ENCODE results near the gene PTPRC.
"Not testable (repeated sequence)": the region's sequence is repeated elsewhere in the genome, so short reads cannot be mapped to it uniquely, and the experiment has no call there.

Gene PTPRC, protein sequence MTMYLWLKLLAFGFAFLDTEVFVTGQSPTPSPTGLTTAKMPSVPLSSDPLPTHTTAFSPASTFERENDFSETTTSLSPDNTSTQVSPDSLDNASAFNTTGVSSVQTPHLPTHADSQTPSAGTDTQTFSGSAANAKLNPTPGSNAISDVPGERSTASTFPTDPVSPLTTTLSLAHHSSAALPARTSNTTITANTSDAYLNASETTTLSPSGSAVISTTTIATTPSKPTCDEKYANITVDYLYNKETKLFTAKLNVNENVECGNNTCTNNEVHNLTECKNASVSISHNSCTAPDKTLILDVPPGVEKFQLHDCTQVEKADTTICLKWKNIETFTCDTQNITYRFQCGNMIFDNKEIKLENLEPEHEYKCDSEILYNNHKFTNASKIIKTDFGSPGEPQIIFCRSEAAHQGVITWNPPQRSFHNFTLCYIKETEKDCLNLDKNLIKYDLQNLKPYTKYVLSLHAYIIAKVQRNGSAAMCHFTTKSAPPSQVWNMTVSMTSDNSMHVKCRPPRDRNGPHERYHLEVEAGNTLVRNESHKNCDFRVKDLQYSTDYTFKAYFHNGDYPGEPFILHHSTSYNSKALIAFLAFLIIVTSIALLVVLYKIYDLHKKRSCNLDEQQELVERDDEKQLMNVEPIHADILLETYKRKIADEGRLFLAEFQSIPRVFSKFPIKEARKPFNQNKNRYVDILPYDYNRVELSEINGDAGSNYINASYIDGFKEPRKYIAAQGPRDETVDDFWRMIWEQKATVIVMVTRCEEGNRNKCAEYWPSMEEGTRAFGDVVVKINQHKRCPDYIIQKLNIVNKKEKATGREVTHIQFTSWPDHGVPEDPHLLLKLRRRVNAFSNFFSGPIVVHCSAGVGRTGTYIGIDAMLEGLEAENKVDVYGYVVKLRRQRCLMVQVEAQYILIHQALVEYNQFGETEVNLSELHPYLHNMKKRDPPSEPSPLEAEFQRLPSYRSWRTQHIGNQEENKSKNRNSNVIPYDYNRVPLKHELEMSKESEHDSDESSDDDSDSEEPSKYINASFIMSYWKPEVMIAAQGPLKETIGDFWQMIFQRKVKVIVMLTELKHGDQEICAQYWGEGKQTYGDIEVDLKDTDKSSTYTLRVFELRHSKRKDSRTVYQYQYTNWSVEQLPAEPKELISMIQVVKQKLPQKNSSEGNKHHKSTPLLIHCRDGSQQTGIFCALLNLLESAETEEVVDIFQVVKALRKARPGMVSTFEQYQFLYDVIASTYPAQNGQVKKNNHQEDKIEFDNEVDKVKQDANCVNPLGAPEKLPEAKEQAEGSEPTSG (N-terminal part only)

DNA sequence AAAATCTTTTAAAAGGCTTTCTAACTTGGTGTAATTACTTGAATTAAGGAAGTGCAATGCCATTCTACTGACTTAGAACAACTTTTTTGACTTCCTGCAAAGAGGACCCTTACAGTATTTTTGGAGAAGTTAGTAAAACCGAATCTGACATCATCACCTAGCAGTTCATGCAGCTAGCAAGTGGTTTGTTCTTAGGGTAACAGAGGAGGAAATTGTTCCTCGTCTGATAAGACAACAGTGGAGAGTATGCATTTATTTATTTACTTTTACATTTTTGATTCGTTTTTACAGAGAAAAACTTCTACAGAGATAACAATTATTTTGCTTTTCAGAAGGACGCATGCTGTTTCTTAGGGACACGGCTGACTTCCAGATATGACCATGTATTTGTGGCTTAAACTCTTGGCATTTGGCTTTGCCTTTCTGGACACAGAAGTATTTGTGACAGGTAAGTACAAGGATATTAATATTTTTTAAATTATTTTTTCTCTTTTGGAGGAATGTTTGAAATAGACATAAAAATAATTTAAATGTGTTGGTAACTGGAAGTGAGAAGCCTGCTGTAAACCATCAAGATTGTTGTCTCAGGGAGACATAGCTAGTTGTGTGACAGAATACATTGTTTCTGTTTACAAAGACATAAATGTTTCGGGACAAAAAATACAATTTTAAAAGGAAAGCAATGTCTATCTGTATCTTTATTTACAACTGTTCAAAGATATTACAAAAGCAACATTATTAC lies at the start of gene PTPRC:
Gene PTPRC (plus strand): TSS at position 147 of the 742 bp plus-strand sequence. CDS start 229 bp downstream, at position 376.
- DNase-seq (ENCODE audit: low read depth): no peak

DNA sequence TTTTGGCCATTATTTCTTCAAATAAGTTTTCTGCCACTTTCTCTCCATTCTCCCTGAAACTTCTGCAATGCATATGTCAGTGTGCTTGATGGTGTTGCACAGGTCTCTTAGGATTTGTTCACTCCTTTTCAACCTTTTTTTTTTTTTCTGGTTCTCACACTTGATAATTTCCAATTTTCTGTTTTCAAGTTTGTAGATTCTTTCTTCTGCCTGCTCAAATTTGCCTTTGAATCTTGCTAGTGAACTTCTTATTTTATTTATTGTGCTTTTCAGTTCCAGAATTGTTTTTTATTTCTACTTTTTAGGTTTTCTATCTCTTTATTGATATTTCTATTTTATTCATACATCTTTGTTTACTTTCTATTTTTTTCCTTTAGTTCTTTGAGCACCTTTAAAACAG lies 48.4 kb upstream of the PTPRC start:
- no peak for DNase-seq (ENCODE audit: low read depth)

DNA sequence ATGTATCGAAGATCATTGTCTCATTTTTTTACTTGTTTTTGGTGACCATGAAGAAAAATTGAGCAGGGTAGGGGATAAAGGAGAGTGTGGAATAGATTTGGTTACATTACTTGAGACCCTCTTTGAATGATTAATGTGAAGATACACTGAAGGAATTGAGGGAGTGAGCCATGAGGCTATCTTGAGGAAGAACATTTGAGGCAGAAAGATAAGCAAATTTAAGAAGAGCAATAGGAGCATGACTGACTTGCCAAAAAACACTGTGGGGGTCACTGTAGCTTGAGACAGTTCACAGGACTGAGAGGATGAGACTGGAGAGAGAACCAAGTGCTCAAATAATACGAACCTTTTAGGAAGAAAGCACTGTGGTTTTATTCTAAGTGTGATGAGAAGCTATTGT lies 43.1 kb upstream of the PTPRC start:
- no peak for DNase-seq (ENCODE audit: low read depth)

DNA sequence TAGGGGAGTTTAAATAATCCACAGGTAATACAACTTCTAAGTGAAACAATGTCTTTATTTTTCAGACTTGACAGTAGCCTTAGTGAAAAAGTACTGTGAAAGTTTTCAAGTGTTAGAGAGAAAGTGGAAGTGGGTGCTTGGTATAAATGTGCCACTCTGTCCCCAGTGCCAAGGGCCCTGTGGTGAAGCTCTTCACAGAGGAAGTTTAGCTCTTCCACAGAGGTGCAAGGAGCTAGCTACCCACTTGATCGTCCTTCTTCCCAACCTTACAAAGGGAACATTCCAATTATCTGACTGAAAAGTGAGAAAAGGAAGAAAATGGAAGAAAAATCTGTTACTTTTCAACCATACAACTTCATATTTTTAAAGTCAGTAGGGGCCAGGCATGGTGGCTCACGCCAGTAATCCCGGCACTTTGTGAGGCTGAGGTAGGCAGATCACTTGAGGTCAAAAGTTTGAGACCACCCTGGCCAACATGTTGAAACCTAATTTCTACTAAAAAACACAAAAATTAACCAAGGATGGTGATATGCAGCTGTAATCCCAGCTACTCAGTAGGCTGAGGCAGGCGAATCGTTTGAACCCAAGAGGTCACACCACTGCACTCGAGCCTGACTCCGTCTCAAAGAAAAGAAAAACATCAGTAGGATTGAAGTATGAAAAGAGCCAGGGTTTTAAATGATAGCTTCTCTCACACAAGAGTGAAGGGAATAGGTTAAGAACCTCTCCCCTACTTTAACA lies 41.0 kb upstream of the PTPRC start:
- no peak for DNase-seq (ENCODE audit: low read depth)

DNA sequence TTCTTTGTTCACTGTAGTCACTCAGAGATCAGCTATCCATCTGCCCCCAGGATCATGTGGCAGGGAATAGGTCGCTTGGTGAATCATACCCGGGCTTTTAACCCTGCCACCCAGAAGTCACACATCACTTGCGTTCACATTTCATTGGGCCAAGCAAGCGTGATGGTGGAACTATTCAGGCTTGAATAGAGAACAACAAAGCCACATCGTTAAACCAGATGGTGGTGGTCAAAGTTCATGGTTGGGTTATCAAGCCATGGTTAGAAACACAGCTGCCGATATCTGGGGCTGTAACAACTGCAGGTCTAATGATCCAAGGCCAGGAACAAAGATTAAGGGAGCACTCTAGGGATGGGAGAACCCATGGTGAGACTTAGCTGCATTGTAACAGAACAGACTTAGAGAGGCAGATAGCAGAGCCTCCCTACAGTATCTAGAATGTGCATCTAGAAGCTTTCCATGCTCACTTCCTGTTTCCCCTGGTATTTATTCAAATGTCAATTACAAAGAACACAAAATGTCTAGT lies 40.0 kb upstream of the PTPRC start:
- DNase-seq (ENCODE audit: low read depth): no peak

DNA sequence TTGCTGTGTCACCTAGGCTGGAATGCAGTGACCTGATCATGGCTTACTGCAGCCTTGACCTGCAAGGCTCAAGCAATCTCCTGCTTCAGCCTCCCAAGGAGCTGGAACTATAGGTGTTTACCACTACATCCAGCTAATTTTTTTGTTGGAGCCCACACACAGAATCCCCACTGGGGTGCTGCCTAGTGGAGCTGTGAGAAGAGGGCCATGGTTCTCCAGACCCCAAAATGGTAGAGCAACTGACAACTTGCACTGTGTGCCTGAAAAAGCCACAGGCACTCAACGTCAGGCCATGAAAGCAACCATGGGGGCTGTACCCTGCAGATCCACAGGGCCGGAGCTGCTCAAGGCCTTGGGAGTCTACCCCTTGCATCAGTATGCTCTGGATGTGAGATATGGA lies 39.1 kb upstream of the PTPRC start:
- no peak for DNase-seq (ENCODE audit: low read depth)

DNA sequence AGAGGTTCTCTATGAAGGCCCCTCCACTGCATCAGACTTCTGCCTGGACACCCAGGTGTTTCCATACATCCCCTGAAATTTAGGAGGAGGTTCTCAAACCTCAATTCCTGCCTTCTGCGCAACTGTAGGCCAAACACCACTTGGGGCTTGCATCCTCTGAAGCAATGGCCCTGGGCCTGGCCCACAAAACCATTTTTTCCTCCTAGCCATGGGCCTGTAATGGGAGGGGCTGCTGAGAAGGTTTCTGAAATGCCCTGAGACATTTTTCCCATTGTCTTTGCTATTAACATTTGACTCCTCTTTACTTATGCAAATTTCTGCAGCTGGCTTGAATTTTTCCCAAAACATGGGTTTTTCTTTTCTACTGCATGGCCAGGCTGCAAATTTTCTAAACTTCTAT lies 37.9 kb upstream of the PTPRC start:
- no peak for DNase-seq (ENCODE audit: low read depth)

DNA sequence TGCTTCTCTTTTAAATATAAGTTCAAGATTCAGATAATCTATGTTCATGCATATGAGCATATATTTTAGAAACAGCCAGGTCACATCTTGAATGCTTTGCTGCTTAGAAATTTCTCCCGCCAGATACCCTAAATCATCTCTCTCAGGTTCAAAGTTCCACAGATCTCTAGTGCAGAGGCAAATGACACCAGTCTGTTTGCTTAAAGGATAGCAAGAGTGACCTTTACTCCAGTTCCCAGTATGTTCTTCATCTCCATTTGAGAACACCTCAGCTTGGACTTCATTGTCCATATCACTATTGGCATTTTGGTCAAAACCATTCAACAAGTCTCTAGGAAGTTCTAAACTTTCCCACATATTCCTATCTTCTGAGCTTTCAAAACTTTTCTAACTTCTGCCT lies 37.5 kb upstream of the PTPRC start:
- DNase-seq (ENCODE audit: low read depth): not testable (repeated sequence)

DNA sequence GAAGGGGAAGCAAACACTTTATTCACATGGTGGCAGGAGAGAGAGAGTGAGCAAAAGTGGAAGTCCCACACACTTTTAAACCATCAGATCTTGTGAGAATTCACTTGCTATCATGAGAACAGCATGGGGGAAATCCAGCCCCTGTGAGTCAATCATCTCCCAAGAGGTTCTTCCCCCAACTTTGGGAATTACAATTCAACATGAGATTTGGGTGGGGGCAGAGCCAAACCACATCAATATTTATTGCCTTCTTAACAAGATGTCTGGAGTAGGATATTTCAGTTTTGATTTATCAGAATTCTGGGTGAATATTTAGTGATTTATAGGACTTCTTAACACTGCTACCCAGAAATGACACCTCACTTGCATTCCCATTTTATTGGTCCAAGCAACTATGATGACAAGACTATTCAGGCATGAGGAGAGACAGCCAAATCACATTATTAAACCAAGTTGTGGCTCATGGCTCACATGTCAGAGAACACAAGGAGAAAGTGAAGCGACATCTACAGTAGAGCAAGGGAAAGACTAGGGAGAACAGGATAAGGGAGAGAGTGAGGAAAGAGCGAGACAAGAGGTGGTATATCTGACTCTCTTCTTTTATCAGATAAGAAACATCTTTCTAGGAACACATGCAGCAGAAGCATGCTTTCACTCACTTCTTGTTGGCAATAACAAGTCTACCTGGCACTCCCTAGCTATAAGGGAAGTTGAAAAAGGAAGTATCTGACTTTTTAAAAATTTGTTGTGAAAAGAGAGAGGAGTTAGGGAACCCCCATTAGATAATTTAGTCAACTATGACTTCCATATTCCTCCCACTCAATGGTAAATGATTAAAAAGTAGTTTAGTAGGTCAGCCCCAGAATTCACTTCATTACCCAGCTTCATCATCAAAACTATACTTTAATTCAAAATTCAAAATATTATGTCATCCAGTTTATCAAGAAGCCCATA lies 36.6 kb upstream of the PTPRC start:
- DNase-seq (ENCODE audit: low read depth): no peak

DNA sequence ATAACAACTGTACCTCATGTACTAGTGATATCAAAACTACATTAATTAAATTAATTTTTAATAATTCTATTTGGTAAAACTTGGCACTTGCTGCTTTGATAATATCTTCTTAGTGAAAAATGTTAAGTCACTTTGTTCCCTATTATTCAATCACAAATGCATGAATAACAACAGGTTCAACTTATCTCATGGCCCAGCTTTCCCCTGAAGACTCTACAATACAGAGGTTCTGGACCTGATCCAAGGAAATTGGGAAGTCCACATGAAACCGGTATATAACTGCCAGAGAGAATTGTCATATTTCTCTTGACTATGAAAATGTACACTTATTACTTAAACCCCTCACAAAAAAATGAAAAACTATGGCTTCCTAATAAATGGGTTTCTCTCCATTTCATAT lies 33.9 kb upstream of the PTPRC start:
- no peak for DNase-seq (ENCODE audit: low read depth)

DNA sequence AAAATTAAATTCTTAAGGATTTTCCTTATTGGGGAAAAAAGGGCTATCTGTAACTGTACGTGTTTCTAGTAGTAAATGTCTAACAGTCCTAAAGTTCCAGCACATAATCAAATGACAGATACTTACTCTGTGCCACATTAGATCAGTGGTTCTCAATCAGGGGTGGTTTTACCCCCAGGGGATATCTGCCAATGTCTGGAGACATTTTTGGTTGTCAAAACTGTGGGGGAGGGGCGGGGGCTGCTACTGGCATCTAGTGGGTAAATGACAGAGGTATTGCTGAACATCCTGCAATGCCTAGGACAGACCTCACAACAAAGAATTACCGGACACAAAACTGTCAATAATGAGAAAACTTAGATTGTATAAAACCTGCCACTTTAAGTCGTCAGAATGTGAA lies 33.4 kb upstream of the PTPRC start:
- DNase-seq (ENCODE audit: low read depth): no peak

DNA sequence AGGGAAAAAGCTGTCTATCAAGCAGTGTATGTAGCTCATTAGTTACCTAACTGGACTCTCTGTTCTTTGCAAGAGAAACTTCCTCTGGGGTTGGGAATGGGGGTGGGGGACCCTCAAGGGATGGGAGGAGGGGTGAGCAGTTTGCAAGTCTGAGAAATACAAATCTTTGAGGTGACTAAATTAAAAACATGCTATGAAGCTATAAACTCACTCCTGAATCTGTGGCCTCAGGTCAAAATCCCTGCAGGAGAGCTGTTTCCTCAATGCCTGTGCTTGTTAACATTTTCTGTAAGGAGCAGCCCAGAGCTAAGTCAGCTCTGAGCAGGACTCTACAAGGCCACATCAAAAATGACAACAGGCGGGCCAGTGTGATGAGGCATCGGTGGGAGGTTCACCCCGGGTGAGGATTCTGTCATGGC lies 32.8 kb upstream of the PTPRC start:
- DNase-seq (ENCODE audit: low read depth): no peak

DNA sequence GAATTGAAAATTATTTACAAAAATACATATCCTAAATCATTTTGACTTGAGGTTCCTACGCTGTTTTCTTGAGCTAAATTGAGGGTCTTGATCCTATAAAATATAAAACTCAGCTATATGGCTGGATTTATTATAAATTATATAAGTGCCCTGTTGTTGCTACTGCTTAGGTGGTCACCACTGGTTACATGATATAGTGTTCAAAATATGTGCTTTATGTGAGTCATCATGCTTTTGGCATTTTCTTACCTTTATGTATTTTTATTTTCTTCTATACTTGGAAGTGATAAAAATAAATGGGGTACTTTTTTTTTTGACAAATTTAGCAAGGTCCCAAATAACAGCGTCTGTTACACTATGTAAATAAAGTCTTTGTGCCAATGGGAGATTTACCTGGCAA lies 31.1 kb upstream of the PTPRC start:
- no peak for DNase-seq (ENCODE audit: low read depth)

DNA sequence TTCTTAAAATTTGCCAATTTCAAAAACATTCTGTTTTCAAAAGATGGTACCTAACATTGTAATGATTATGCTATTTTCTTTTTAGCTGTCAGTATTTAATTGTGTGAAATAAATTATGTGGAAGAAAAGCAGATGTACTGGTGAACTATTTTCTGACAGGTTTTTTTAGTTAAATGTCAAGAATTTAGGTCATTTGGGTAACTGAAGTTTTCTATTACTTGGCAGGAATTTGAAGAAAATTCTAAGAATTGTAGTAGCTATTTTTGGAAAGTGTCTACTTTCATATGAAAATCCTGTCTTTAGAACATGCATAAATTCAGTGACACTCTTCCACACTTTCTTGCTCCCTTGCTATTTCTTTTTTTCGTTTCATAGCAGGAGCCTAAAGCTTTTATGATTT lies 28.5 kb upstream of the PTPRC start:
- DNase-seq (ENCODE audit: low read depth): no peak

DNA sequence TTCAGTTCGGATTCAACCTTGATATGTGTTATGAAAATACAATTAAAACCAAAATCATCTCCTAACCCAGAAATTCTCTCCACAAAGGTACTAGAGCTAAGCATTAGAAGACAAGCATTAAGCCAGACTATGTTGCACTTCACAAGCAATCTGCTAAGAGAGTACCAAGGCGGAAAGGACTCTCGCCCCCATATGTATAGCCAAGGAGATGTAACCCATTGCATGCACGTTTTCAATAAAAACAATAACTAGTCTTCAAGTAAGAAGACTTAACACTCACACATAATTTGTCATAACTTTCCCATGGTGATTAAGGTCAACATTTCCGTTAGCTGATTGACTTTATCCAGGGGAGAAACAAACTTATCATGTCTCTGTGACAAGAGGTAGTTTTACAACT lies 27.6 kb upstream of the PTPRC start:
- DNase-seq (ENCODE audit: low read depth): no peak

DNA sequence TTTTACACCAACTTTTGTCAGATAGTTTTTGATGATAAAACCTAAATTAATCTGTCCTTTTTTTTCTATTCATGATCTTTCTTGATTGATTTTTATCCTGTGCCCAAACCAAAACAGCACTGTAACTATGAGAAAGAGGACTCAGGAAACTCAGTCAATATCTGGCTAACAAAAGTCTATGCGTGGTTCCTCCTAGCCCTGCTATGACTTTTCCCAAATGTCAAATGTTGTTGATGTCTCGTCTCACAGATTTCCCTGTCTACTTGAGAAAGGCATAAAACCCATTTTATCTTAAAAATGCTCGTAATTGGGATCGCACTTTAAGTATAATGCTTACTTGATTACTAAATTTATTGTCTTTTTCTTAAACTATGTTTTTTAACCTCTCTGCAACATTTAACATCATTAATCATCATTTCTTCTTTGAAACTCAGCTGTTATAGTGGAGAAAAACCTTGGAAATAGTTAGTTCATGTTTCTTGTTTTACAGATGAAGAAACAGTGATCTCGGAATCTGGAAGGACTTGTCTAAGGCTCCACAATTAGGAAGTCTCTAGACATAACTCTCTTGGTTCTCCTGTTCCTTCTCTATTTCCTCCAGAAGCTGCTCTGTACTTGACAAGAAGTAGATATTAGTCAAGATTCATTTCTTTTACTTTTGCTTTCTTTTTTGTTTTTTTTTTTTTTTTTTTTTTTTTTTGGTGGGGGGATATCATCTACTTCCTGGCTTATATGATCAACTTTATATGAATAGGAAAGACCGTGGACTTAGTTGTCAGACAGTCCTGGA lies 26.2 kb upstream of the PTPRC start:
- DNase-seq (ENCODE audit: low read depth): no peak

DNA sequence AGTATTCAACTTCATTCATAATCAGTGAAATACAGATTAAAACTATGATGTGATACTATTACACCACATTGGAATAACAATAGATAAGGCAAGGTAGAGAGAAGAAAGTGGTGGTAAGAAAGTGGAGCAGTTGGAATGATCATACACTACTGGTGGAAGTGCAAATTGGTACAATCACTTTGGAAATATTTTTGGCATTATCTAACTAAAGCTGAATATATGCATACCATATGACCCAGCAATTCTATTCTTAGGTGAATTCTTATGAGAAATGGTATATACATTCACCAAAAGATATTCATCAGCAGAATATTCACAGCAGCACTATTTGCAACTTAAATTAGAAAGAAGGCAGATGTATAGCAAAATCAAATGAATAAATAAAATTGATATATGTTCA lies 21.4 kb upstream of the PTPRC start:
- no peak for DNase-seq (ENCODE audit: low read depth)

DNA sequence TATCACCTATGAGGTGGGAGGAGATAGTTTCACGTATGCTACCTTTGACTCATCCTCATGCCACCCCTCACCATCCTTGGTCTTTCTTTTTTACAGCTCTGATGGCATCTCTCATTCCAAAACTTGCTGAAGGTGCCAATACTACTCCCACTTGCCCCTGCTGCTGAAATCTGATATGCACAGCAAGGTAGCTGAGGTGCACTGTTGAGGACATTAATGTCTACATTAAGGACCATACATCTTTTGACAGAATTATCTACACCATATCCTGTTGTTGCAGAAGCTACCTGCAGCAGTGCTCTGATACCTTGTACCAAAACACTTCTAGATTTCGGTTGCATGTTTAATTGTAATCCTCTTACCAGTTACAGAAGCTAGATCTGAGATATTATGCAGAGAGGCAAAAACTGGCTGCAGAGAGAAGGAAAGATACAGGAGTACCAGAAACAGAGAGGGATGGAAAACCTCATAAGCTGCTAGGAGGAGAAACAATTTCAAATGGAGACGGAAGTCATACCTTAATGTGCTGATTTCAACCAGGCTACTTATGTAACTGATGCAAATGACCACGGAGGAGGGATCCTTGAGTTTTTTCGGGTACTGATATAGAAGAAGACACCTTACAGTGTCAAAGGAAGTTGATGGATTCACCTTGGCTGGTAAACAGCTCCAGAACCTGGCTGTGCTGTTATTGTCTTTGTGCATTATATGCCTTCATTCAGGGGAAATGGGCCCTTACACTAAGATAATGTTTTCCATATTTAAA lies 19.3 kb upstream of the PTPRC start:
- no peak for DNase-seq (ENCODE audit: low read depth)
